Caco-2 (cell line): ENCODE data around the gene CAPSL. TPM values are rescaled to one million over a fixed set of nuclear protein-coding genes. Genes with fewer than 3 reads are reported as not detected.
"Not testable (repeated sequence)": the region's sequence is repeated elsewhere in the genome, so short reads cannot be mapped to it uniquely, and the experiment has no call there.

Experiments used
- BruUV-seq: library from RNA; stranded (reverse); fragments of 400-500 nt; replicated peaks from 2 replicates; lab custom pipeline; 2021; lab: Mats Ljungman, UMichigan
- CTCF ChIA-PET: fragments of 300-600 bp; sonication (Branson Sonifier 250); formaldehyde crosslinking; loops from one replicate; lab custom pipeline; 2022; ENCODE audit warnings: antibody characterized with exemption; lab: Charles Lee
- POLR2A ChIA-PET: fragments of 300-600 bp; sonication (Branson Sonifier 250); formaldehyde crosslinking; loops from one replicate; lab custom pipeline; 2022; ENCODE audit warnings: antibody characterized with exemption; lab: Charles Lee
- DNase-seq, 2 experiments: peaks; one replicate each; pipeline versions ENCODE4 v3.0.0 to v3.0.0-alpha.2; 2020 to 2022
- H3K27me3 ChIP-seq: replicated peaks from 2 replicates; pipeline ENCODE4 v1.6.0; 2011; ENCODE audit warnings: low read length; ENCODE audit not compliant: control insufficient read depth, insufficient read depth
- H3K36me3 ChIP-seq: 2 replicates; pipeline ENCODE4 v1.5.1; 2011; ENCODE audit warnings: low read length; ENCODE audit not compliant: control insufficient read depth, insufficient read depth
- H3K4me1 ChIP-seq: fragments of 250-450 bp; sonication (Bioruptor Pico); 2 replicates; pipeline ENCODE4 v1.5.1; 2020; ENCODE audit warnings: mild to moderate bottlenecking
- H3K4me3 ChIP-seq: 2 replicates; pipeline ENCODE4 v1.5.1; 2011; ENCODE audit warnings: low read depth, mild to moderate bottlenecking, control low read depth, low read length
- H3K9me3 ChIP-seq: fragments of 250-450 bp; sonication (Bioruptor Pico); 2 replicates; pipeline ENCODE4 v1.5.1; 2020; ENCODE audit warnings: mild to moderate bottlenecking, moderate library complexity
- H3K27ac Mint-ChIP-seq: one replicate; pipeline ENCODE4 v1.8.0; 2022; ENCODE audit warnings: mixed read lengths; ENCODE audit not compliant: unreplicated experiment
- H3K27me3 Mint-ChIP-seq: one replicate; pipeline ENCODE4 v1.8.0; 2022; ENCODE audit warnings: mixed read lengths; ENCODE audit not compliant: insufficient read depth, unreplicated experiment
- H3K36me3 Mint-ChIP-seq: one replicate; pipeline ENCODE4 v1.8.0; 2022; ENCODE audit warnings: mild to moderate bottlenecking, mixed read lengths; ENCODE audit not compliant: insufficient read depth, unreplicated experiment
- H3K4me1 Mint-ChIP-seq: one replicate; pipeline ENCODE4 v1.8.0; 2022; ENCODE audit warnings: low read depth, mixed read lengths; ENCODE audit not compliant: unreplicated experiment
- H3K4me3 Mint-ChIP-seq: one replicate; pipeline ENCODE4 v1.8.0; 2022; ENCODE audit warnings: mild to moderate bottlenecking, moderate library complexity, mixed read lengths; ENCODE audit not compliant: unreplicated experiment
- H3K9me3 Mint-ChIP-seq: one replicate; pipeline ENCODE4 v1.8.0; 2022; ENCODE audit warnings: mixed read lengths; ENCODE audit not compliant: unreplicated experiment
- intact Hi-C: fragments of 100-400 bp; cut with micrococcal nuclease; formaldehyde crosslinking; loops from one replicate; pipeline ENCODE4 v1.10.0; 2022; ENCODE audit not compliant: unreplicated experiment
- total RNA-seq: library from RNA; stranded (reverse); gene quantifications from 2 replicates; pipeline ENCODE4 v1.2.3, GENCODE V29; 2022
- TF ChIP-seq, protein P1 (sequence below), 2 experiments: fragments of 200-600 bp in 1 of 2; IDR thresholded peaks; 1 replicate in 1 of 2; 2 replicates in 1 of 2; pipeline versions ENCODE4 v1.5.1 to v1.8.0; 2011 to 2022; ENCODE audit warnings: antibody characterized with exemption in 1 of 2, control low read depth in 1 of 2, inconsistent platforms in 1 of 2, low read depth in 1 of 2, low read length in 1 of 2, mild to moderate bottlenecking in 1 of 2, moderate library complexity in 1 of 2; ENCODE audit not compliant: insufficient read depth in 1 of 2, severe bottlenecking in 1 of 2, unreplicated experiment in 1 of 2

CAPSL gene
- total RNA-seq, 1 experiment from 2014 or later = not detected

DNA sequence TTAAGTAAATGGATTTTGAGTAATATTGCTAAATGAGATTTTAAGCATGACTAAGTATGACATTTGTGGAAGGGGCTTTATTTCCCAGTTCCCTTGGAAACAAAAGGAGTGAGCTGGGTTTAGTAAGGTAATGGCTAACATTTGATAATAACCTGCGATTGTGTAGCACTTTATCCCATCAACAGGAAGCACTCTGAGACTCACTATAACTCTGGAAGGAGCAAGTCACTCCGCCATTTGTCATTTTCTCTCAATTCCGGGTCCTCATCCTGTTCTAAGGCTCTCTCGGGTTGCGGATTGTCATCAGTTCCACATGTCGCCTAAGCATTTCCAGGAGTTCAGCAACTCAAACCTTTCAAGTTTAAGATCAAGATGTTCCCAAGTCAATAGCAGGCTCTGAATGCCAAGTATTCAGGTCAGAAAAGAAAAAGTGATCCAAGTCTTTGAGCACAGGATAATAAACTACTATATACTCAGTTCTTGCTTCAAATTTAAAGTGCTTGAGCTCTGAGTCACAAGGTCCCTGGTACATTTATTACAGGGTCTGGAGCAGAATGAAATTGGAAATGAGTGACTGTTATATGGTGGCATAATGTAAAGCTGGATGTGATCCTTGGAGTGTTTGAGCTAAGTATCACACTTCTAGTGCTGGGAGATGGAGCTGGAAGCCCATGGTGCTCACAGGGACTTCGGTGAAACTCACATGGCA, 39.3 kb downstream of the CAPSL start:
- H3K9me3 Mint-ChIP-seq = no peaks in the 10 kb centered on the region
- no peaks in the 10 kb centered on the region for H3K36me3 Mint-ChIP-seq
- POLR2A ChIA-PET = no interaction called here

GRCh38 chr5:35894131-35894530, 44.3 kb downstream of the CAPSL start:
- no peak for DNase-seq
- no peaks in the 10 kb centered on the region for H3K4me1 Mint-ChIP-seq
- Histone ChIP-seq H3K4me3 (no peak overlapping the region), H3K4me1 (no peaks in the 10 kb centered on the region), H3K9me3 (no peaks in the 10 kb centered on the region), H3K36me3 (no peaks in the 10 kb centered on the region), H3K27me3 (no peaks in the 10 kb centered on the region)
- TF ChIP-seq, protein P1, sequence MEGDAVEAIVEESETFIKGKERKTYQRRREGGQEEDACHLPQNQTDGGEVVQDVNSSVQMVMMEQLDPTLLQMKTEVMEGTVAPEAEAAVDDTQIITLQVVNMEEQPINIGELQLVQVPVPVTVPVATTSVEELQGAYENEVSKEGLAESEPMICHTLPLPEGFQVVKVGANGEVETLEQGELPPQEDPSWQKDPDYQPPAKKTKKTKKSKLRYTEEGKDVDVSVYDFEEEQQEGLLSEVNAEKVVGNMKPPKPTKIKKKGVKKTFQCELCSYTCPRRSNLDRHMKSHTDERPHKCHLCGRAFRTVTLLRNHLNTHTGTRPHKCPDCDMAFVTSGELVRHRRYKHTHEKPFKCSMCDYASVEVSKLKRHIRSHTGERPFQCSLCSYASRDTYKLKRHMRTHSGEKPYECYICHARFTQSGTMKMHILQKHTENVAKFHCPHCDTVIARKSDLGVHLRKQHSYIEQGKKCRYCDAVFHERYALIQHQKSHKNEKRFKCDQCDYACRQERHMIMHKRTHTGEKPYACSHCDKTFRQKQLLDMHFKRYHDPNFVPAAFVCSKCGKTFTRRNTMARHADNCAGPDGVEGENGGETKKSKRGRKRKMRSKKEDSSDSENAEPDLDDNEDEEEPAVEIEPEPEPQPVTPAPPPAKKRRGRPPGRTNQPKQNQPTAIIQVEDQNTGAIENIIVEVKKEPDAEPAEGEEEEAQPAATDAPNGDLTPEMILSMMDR (IDR thresholded peaks at IDR 0.05; ENCODE audit: insufficient read depth in 1 of 2, low read depth in 1 of 2, low read length in 1 of 2, severe bottlenecking in 1 of 2, unreplicated experiment in 1 of 2) = no peak
- CTCF ChIA-PET = no interaction called here
- POLR2A ChIA-PET = no interaction called here
- H3K27me3 Mint-ChIP-seq = peaks cover 6% of the 10 kb centered on the region
- H3K36me3 Mint-ChIP-seq = no peaks in the 10 kb centered on the region
- intact Hi-C loops = no loop called here
- BruUV-seq = no TSS peak
- H3K27ac Mint-ChIP-seq = no peak overlapping the region
- no peaks in the 10 kb centered on the region for H3K9me3 Mint-ChIP-seq
- H3K4me3 Mint-ChIP-seq = no peak overlapping the region

More for the DNA sequence above, 39.3 kb downstream of the CAPSL start:
- Histone ChIP-seq H3K27me3 (no peaks in the 10 kb centered on the region), H3K9me3 (no peaks in the 10 kb centered on the region), H3K36me3 (no peaks in the 10 kb centered on the region), H3K4me1 (no peaks in the 10 kb centered on the region), H3K4me3 (no peak overlapping the region)
- no peak overlapping the region for H3K27ac Mint-ChIP-seq
- CTCF ChIA-PET = no interaction called here
- intact Hi-C loops = no loop called here
- BruUV-seq = no TSS peak
- TF ChIP-seq, protein P1 (IDR thresholded peaks at IDR 0.05; ENCODE audit: insufficient read depth in 1 of 2, low read depth in 1 of 2, low read length in 1 of 2, severe bottlenecking in 1 of 2, unreplicated experiment in 1 of 2) = no peak
- H3K27me3 Mint-ChIP-seq = peaks cover 13% of the 10 kb centered on the region
- DNase-seq = no peak
- no peaks in the 10 kb centered on the region for H3K4me1 Mint-ChIP-seq
- no peak overlapping the region for H3K4me3 Mint-ChIP-seq

DNA sequence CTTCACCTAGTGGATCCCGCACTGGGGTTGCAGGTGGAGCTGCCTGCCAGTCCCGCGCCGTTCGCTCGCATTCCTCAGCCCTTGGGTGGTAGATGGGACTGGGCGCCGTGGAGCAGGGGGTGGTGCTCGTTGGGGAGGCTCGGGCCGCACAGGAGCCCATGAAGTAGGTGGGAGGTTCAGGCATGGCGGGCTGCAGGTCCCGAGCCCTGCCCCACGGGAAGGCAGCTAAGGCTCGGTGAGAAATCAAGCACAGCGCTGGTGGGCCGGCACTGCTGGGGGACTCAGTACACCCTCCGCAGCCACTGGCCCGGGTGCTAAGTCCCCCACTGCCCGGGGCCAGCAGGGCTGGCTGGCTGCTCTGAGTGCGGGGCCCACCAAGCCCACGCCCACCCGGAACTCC, 45.6 kb downstream of the CAPSL start:
- H3K4me3 ChIP-seq, H3K36me3 Mint-ChIP-seq, H3K9me3 ChIP-seq, H3K36me3 ChIP-seq, BruUV-seq, H3K27ac Mint-ChIP-seq, H3K9me3 Mint-ChIP-seq, intact Hi-C loops, H3K27me3 Mint-ChIP-seq, H3K27me3 ChIP-seq, H3K4me3 Mint-ChIP-seq, DNase-seq, POLR2A ChIA-PET, H3K4me1 Mint-ChIP-seq, CTCF ChIA-PET, H3K4me1 ChIP-seq: not testable (repeated sequence)
